HG02943 (cell line): Measurements from ENCODE around the gene SLC47A2.
"Not testable (repeated sequence)": the region's sequence is repeated elsewhere in the genome, so short reads cannot be mapped to it uniquely, and the experiment has no call there.

Experiments
- ATAC-seq: cut with Tn5 transposase; IDR thresholded peaks from one replicate; pipeline ENCODE4 v1.9.1; 2021; ENCODE audit warnings: mild to moderate bottlenecking, low read depth, moderate library complexity; ENCODE audit not compliant: unreplicated experiment

The SLC47A2 gene

GRCh38 chr17:19709841-19710240 lies 6.5 kb downstream of the SLC47A2 start:
- no peak for ATAC-seq

- ATAC-seq, result no peak
Observed at GRCh38 chr17:19708431-19709175, 7.8 kb downstream of the SLC47A2 start.

DNA sequence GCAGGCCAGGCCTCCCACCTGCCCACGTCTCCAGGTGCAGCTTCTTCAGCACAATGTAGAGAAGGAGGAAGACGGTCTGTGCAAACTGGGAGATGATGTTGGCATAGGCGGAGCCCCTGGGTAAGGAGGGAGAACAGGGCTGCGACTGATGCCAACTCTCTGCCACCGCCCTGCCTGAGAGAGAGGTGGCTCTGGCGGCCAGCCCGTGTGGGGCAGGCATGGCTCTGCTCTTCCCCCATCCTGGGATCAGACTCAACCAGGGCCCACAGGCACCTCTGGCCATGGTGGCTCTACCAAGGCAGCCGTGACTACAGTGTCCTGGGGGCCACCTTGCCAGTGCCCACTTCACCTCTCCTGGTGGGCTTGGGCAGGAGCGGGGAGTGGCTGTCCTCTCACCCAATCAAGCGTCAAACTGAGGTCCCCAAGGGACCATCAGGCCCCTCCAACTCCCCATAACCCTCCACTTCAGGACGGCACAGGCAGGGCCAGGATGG lies 8.6 kb downstream of the SLC47A2 start:
- no peak for ATAC-seq

DNA sequence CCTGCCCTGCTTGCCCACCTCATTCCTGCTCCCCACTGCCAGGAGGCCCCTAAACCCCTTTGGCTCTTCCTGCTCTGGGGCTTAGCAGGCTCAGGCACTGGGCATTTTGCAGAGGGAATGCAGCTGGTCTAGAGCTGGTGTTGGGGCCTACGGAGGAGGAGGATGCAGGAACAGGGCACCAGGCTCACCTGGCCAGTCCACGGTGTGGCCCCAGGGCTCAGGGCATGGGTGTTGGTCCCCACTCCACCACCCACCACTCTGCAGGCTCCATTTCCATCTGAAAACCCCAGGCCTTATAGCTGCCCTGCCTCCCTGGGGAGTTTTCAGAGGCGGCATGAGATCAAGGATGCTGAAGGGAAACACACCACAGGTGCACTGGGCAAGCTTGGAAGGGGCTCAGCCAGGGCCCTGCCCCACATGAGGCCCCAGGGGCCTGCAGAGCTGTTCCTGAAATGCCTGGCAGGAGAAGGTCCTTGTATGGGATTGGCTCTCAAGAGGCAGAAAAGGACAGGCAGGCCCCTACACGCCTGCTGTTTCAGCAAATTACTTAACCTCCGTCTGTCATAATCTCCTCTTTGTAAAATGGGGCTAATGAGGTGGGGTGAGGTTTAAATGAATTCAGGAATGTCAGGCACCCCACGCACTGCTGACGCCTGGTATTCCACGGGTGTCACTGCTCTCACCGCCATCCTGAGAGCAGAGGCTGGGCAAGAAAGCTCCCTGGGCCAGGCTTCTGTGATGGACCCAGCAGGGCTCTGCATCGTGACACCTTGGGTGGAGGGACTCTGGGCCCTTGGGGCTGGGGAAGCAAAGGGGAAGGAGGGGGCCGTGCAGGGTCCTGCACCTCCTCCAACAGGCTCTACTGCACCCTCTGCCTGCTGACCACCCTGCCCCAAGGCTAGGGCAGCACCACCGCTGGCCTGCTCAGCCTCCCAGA lies 9.3 kb downstream of the SLC47A2 start:
- ATAC-seq, result no peak

GRCh38 chr17:19705771-19706770 lies 10.3 kb downstream of the SLC47A2 start:
- no peak for ATAC-seq

DNA sequence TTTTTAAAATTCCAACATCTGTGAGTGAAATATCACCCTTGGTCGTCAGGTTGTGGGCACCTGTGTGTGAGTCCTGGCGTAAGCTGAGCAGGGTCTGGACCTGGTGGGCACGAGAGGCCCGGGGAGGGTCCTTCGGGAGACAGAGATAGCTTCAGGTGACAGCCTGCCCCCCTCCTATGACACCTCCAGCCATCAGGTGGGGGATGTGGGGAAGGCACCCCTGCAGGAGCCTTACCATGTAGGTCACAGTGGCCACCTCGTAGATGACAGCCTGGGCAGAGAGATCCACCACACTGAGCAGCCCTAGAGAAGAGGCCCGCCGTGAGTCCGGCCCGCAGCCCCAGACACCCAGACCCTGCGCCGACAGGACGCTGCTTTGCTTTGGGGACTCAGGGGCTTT lies 11.2 kb downstream of the SLC47A2 start:
- no peak for ATAC-seq

DNA sequence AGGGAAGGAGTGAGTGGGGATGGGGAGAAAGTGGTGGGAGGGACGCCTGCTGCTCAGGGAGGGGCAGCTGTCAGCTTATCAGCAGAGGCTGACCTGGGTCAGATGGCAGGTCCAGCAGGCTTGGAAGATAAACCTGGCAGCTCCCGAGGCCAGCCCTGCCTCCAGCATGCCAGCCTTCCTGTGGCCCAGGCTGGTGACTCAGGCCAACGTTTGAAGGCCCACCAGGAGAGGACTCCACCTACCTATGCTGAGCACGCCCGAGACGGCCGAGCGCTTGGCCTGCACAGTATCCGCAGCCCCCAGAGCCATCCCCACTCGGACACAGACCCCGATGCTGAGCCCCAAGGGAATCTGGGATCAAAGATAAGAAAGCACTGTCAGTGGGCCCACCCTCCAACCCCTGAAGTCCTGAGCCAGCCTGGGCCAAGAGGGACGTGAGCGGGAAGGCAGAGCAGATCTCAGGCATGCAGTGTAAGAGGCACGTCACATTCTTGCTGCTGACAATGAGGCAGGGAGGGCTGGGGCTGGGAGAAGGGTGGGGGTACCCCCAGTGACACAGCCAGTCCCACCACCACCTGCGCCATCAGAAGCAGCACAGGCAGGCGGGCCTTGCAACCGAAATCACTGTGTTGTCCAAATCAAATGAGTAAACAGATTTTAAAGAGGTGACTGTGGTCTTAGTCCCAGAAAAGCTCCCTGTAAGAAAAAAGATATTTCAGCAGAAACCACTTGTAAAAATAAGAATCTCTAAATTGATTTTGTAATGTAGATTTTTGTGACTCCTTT lies 12.4 kb downstream of the SLC47A2 start:
- no peak for ATAC-seq

DNA sequence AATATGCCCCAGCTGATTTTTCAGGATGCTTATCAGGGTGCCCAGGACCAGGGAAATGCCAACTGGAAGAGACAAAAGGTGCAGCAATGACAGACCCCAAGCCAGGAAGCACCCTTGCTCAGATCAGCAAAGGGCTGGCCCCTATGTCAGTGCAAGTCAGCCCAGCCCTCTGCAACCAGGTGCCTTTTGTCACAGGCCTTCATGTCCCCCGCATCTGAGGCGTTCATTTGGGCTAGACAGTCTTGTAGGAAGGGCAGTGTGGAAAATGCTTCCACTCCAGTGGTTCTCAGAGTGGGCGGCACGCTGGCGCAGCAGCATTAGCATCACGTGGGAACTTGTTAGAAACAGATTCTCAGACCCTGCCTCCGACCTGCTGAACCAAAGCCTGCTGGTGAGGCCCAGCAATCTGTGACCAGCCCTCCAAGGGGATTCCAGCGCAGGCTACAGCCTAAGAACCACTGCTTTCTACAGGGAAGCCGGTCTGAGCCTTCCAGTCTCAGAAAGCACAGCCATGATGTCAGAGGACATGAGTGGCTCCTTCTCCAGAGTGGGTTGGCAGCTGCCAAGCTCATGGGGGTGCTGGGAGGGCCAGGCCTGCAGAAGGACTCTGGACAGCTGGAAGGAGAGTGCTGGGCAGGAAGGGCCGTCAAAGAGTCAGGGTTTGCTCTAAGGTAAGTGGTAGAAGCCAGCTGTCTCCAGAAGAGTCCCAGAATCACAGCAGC lies 13.1 kb downstream of the SLC47A2 start:
- no peak for ATAC-seq

DNA sequence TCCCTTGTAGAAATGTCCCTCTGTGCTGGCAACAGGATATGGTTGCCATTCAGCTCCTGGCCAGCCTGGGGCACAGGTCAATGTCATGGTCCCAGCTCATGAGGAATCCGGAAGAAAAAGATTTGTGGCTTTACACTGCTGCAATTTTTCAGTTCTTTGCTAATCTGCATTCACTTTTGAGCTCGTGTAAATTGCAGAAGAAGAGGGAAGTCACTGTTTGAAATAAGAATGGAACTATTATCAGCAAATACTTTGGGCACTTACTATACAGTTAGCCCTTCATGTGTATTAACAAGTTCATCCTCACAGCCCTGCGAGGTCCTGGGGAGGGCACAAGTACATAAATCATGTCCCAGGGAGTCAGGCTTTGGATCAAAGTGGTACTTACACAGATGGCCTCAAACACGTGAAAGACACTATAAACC lies 14.2 kb downstream of the SLC47A2 start:
- no peak for ATAC-seq

GRCh38 chr17:19686400-19687090 lies 29.8 kb downstream of the SLC47A2 start:
- no peak for ATAC-seq

DNA sequence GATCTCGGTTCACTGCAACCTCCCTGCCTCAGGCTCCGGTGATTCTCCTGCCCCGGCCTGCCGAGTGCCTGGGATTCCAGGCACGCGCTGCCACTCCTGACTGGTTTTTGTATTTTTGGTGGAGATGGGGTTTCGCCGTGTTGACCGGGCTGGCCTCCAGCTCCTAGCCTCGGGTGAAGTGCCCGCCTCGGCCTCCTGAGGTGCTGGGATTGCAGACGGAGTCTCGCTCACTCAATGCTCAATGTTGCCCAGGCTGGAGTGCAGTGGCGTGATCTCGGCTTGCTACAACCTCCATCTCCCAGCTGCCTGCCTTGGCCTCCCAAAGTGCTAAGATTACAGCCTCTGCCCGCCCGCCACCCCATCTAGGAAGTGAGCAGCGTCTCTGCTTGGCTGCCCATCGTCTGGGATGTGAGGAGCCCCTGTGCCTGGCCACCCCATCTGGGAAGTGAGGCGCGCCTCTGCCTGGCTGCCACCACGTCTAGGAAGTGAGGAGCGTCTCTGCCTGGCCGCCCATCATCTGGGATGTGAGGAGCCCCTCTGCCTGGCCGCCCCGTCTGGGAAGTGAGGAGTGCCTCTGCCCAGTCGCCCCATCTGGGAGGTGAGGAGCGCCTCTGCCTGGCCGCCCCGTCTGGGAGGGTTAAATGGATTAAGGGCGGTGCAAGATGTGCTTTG lies 31.3 kb downstream of the SLC47A2 start:
- ATAC-seq, result not testable (repeated sequence)

- no peak for ATAC-seq
Observed at GRCh38 chr17:19683117-19683516, 33.3 kb downstream of the SLC47A2 start.

GRCh38 chr17:19678581-19679453 lies 37.6 kb downstream of the SLC47A2 start:
- no peak for ATAC-seq

DNA sequence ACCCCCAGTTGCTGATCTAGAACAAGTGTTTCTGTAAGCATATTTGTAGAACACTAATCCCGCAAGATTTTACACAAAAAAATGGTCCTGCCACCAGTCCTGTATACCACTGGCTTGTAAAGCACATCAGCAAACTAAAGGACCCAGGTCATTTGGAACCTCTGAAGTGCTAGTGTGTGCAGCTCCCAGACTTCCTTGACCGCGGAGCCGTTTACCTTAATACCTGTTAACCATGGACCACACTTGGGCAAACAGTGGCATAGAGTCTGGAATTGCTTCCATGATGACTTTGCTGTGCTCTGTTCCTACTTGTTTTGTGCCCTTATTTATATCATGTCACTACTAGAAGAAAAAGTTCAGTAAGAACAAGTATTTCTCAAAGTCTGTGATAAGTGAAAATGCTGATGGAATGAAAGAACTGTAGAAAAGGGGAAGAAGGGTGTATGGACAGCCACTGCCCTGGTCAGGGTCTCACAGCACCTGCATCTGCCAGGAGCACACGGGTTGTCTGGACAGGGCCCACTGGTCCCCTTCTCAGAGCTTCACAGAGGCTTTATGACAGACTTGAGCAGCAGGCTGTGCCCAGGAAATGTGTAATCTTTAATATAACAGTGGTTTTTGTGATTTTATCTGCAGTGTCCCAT lies 38.5 kb downstream of the SLC47A2 start:
- no peak for ATAC-seq

DNA sequence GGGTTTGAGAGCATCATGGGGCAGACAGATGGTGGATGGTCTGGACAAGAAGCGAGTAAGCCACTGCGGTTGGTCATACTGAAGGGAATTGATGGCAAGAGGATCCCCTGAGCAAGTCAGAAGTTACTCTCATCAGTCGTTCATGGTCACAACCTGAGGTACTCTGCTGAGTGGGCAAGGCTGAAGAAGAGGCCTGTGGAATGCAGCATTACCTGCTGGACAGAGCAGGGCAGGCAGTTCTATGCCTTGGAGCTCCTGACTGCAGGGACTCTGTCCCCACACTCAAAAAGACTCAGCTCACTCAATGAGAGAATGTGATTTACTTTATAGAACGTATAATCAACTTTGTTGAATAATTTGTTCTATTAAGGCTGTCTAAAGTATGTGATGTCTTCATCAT lies 39.5 kb downstream of the SLC47A2 start:
- ATAC-seq, result no peak

GRCh38 chr17:19673623-19674022 lies 42.8 kb downstream of the SLC47A2 start:
- ATAC-seq, result no peak
